Measurements from ENCODE around the gene KEL. TPM values are rescaled to one million over a fixed set of nuclear protein-coding genes. Genes with fewer than 3 reads are reported as not detected.

Gene KEL
- total and polyA plus RNA-seq, 2 donors from 2014 or later = 0.28 to 0.39 TPM

DNA sequence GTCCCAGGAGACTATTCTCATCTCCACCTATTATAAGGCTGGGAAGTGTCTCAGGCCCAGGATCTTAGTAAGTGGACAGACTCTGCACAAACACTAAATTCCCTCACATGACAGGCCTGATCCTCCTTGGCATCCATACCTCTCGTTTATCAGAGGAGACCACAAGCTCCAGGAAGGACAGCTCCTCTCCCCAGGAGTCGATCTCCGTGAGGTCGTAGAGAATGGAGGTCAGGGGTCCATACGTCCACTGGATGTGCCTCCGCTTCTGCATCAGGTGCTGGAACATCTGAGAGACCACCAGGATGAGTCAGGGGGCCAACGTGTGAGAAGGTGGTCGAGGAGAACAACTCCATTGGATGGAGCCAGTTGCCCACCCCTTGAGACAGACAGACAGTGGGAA is 34.2 kb downstream of the KEL start:
- Histone ChIP-seq H3K36me3 (ENCODE audit: control insufficient read depth in 2 of 3, insufficient read depth in 3 of 3, low read length in 3 of 3) (no peaks in the 10 kb centered on the region), H3K9me3 (ENCODE audit: control insufficient read depth in 2 of 3, insufficient read depth in 1 of 3, low read length in 3 of 3) (no peaks in the 10 kb centered on the region), H3K27me3 (ENCODE audit: control insufficient read depth, insufficient read depth, low read length) (no peaks in the 10 kb centered on the region), H3K4me3 (ENCODE audit: low read length in 3 of 3) (no peak overlapping the region), H3K4me1 (ENCODE audit: control insufficient read depth in 2 of 3, insufficient read depth in 2 of 3, low read depth in 1 of 3, low read length in 3 of 3) (no peaks in the 10 kb centered on the region), H3K9ac (ENCODE audit: low read length in 3 of 3) (no peak overlapping the region), H3K27ac (ENCODE audit: low read depth in 2 of 2, low read length in 2 of 2) (no peak overlapping the region)
- TF ChIP-seq, protein P1, sequence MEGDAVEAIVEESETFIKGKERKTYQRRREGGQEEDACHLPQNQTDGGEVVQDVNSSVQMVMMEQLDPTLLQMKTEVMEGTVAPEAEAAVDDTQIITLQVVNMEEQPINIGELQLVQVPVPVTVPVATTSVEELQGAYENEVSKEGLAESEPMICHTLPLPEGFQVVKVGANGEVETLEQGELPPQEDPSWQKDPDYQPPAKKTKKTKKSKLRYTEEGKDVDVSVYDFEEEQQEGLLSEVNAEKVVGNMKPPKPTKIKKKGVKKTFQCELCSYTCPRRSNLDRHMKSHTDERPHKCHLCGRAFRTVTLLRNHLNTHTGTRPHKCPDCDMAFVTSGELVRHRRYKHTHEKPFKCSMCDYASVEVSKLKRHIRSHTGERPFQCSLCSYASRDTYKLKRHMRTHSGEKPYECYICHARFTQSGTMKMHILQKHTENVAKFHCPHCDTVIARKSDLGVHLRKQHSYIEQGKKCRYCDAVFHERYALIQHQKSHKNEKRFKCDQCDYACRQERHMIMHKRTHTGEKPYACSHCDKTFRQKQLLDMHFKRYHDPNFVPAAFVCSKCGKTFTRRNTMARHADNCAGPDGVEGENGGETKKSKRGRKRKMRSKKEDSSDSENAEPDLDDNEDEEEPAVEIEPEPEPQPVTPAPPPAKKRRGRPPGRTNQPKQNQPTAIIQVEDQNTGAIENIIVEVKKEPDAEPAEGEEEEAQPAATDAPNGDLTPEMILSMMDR (IDR thresholded peaks at IDR 0.05; ENCODE audit: borderline replicate concordance, extremely low read depth, insufficient read depth) = no peak
- intact Hi-C loops (cut with DNase I) = no loop called here
- no peak for DNase-seq
- FAIRE-seq = no peak

DNA sequence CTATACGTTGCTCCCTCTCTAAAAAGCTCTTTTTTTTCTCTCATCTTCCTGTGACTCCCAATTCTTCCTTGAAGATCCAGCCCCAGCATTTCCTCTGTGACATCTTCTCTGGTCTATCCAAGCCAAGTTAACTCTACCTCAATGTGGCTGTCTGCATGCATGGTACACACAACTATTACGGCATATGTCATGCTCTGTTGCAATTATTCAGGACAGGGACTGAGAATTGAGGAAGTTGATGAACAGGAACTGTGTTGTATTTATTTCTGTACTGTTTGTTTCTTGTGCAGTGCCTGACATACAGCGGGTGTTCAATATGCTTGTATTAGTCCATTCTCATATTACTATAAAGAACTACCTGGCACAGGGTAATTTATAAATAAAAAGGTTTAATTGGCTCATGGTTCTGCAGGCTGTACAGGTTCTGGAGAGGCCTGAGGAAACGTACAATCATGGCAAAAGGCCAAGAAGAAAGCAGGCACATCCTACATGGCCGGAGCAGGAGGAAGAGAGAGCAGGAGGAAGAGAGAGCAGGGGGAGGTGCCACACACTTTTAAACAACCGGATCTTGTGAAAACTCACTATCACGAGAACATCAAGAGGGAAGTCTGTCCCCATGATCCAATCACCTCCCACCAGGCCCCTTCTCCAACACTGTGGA is 34.9 kb downstream of the KEL start:
- Histone ChIP-seq H3K27me3 (ENCODE audit: control insufficient read depth, insufficient read depth, low read length) (no peaks in the 10 kb centered on the region), H3K27ac (ENCODE audit: low read depth in 2 of 2, low read length in 2 of 2) (no peak overlapping the region), H3K9me3 (ENCODE audit: control insufficient read depth in 2 of 3, insufficient read depth in 1 of 3, low read length in 3 of 3) (no peaks in the 10 kb centered on the region), H3K9ac (ENCODE audit: low read length in 3 of 3) (no peak overlapping the region), H3K36me3 (ENCODE audit: control insufficient read depth in 2 of 3, insufficient read depth in 3 of 3, low read length in 3 of 3) (no peaks in the 10 kb centered on the region), H3K4me1 (ENCODE audit: control insufficient read depth in 2 of 3, insufficient read depth in 2 of 3, low read depth in 1 of 3, low read length in 3 of 3) (no peaks in the 10 kb centered on the region), H3K4me3 (ENCODE audit: low read length in 3 of 3) (no peak overlapping the region)
- FAIRE-seq = no peak
- TF ChIP-seq, protein P1 (IDR thresholded peaks at IDR 0.05; ENCODE audit: borderline replicate concordance, extremely low read depth, insufficient read depth) = no peak
- intact Hi-C loops (cut with DNase I) = no loop called here
- DNase-seq = no peak

DNA sequence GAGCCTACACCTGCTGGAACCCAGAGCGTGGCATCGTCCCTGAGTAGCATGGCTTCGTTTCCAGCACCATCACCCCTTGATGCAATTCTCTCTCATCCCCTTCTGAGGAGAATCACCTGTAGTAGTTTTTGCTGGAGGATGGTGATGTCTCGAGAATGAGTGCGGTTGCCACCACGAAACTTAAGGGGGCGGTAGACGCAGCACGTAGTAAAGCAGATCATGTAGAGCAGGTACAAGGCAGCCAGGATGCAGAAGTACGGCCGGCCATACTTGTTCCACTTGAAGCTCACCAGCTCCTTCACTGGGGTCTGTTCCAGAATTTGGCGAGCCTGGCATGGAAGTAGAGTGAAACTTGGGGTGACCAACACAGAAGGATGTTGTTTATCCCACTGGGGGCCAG is 36.8 kb downstream of the KEL start:
- no peaks in the 10 kb centered on the region for H3K36me3 ChIP-seq (ENCODE audit: control insufficient read depth in 2 of 3, insufficient read depth in 3 of 3, low read length in 3 of 3)
- H3K9me3 ChIP-seq (ENCODE audit: control insufficient read depth in 2 of 3, insufficient read depth in 1 of 3, low read length in 3 of 3) = no peaks in the 10 kb centered on the region
- FAIRE-seq (no peak), DNase-seq (no peak)
- no peaks in the 10 kb centered on the region for H3K4me1 ChIP-seq (ENCODE audit: control insufficient read depth in 2 of 3, insufficient read depth in 2 of 3, low read depth in 1 of 3, low read length in 3 of 3)
- TF ChIP-seq, protein P1 (IDR thresholded peaks at IDR 0.05; ENCODE audit: borderline replicate concordance, extremely low read depth, insufficient read depth) = no peak
- H3K4me3 ChIP-seq (ENCODE audit: low read length in 3 of 3) = no peak overlapping the region
- intact Hi-C loops (cut with DNase I) = no loop called here
- no peaks in the 10 kb centered on the region for H3K27me3 ChIP-seq (ENCODE audit: control insufficient read depth, insufficient read depth, low read length)
- no peak overlapping the region for H3K27ac ChIP-seq (ENCODE audit: low read depth in 2 of 2, low read length in 2 of 2)
- no peak overlapping the region for H3K9ac ChIP-seq (ENCODE audit: low read length in 3 of 3)

DNA sequence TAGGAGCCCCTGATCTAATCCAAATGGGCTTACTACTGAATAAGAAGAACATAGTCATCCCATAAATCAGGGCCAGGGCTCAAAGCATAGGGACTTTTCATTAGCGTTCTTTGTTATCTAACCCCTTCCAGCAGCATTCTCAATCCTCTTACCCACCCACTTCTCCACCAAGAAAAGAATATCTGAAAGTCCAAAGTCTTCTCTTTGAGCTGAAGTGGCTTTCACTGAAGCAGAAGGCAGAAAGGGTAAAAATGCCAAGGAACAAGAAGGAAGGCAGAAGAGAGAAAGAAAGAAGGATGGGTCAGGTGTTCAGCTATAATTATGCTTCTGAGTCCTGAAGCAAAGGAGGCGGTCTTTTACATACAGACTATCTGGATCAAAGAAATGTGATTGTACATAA is 38.8 kb downstream of the KEL start:
- Histone ChIP-seq H3K4me3 (ENCODE audit: low read length in 3 of 3) (no peak overlapping the region), H3K27ac (ENCODE audit: low read depth in 2 of 2, low read length in 2 of 2) (no peak overlapping the region), H3K4me1 (ENCODE audit: control insufficient read depth in 2 of 3, insufficient read depth in 2 of 3, low read depth in 1 of 3, low read length in 3 of 3) (no peaks in the 10 kb centered on the region), H3K9ac (ENCODE audit: low read length in 3 of 3) (no peak overlapping the region), H3K9me3 (ENCODE audit: control insufficient read depth in 2 of 3, insufficient read depth in 1 of 3, low read length in 3 of 3) (no peaks in the 10 kb centered on the region), H3K27me3 (ENCODE audit: control insufficient read depth, insufficient read depth, low read length) (no peaks in the 10 kb centered on the region), H3K36me3 (ENCODE audit: control insufficient read depth in 2 of 3, insufficient read depth in 3 of 3, low read length in 3 of 3) (no peaks in the 10 kb centered on the region)
- no peak for DNase-seq
- FAIRE-seq = no peak
- TF ChIP-seq, protein P1 (IDR thresholded peaks at IDR 0.05; ENCODE audit: borderline replicate concordance, extremely low read depth, insufficient read depth) = no peak
- intact Hi-C loops (cut with DNase I) = no loop called here
